Measurements from ENCODE around the gene LRFN2. TPM values are rescaled to one million over a fixed set of nuclear protein-coding genes. Genes with fewer than 3 reads are reported as not detected.

Gene LRFN2
- total and polyA plus RNA-seq, 2 donors from 2014 or later: not detected

DNA sequence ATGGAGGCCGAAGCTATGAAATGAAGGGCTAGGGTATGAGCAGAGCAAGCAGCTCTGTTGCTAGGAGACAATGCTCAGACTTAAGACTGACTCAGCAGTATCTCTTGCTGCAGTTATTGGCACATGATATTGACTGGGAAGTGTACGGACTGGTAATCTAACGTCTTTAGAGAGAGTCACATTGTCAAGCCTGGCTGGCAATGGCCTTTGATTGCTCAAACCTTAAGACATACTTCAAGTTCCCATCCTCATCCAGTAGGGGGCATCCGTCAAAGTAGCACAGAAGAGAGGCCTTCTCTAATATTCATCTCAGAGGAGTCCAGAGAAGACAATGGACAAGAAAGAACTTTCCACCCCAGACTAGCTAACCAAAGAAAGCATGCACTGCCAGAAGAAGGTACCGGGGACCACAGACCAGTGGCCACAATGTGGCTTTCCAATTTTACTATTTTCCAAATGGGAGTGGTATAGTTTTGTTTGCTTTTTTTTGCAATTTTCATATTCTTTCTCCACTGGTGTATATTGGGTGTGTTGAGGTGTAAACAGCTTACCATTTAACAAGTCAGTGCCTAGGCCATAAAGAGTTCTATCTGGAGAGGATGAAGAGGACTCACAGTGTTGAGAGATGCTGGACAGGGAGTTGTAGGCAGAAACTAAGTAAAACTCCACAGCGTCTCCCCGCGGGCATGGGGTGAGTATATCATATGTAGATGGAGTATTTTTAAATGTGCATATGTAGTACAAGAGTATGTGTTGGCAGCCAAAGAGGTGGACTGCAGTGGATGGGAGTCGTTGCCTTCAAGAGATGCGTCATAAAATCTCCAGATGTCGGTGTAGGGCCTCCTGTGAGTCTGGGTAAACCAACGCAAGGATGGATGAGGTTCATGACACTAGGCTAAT, 36.7 kb downstream of the LRFN2 start:
- no peaks in the 10 kb centered on the region for H3K36me3 ChIP-seq (ENCODE audit: control insufficient read depth in 2 of 3, insufficient read depth in 3 of 3, low read length in 3 of 3)
- intact Hi-C loops (cut with DNase I): no loop called here
- FAIRE-seq: no peak

DNA sequence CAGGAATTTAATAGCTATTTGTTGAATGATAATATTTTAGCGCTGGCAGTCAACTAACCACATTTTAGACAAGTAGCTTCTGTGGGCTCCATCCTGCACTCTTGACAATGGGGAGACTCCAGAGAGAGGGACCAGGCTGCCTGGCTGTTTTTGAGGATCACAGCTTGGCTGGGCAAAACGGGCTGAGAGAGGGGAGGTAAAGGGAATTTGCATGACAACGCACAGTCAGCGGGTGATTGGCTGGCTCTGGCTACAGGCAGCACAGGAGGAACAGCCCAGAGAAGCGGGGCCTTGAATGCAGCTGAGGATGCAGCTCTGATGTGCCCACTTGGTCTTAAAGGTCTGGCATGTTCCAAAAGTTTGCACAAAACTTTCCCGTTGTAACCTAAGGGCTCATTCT, 41.2 kb downstream of the LRFN2 start:
- TF ChIP-seq, protein P1, sequence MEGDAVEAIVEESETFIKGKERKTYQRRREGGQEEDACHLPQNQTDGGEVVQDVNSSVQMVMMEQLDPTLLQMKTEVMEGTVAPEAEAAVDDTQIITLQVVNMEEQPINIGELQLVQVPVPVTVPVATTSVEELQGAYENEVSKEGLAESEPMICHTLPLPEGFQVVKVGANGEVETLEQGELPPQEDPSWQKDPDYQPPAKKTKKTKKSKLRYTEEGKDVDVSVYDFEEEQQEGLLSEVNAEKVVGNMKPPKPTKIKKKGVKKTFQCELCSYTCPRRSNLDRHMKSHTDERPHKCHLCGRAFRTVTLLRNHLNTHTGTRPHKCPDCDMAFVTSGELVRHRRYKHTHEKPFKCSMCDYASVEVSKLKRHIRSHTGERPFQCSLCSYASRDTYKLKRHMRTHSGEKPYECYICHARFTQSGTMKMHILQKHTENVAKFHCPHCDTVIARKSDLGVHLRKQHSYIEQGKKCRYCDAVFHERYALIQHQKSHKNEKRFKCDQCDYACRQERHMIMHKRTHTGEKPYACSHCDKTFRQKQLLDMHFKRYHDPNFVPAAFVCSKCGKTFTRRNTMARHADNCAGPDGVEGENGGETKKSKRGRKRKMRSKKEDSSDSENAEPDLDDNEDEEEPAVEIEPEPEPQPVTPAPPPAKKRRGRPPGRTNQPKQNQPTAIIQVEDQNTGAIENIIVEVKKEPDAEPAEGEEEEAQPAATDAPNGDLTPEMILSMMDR (IDR thresholded peaks at IDR 0.05; ENCODE audit: borderline replicate concordance, extremely low read depth, insufficient read depth): no peak
- intact Hi-C loops (cut with DNase I): no loop called here
- FAIRE-seq: no peak
- DNase-seq: peak in 1 of 5 donors; percentile 31
- H3K9ac ChIP-seq (ENCODE audit: low read length in 3 of 3): no peak overlapping the region
- no peak overlapping the region for H3K27ac ChIP-seq (ENCODE audit: low read depth in 2 of 2, low read length in 2 of 2)
- H3K27me3 ChIP-seq (ENCODE audit: control insufficient read depth, insufficient read depth, low read length): no peaks in the 10 kb centered on the region
- H3K9me3 ChIP-seq (ENCODE audit: control insufficient read depth in 2 of 3, insufficient read depth in 1 of 3, low read length in 3 of 3): no peaks in the 10 kb centered on the region
- H3K4me3 ChIP-seq (ENCODE audit: low read length in 3 of 3): no peak overlapping the region
- no peaks in the 10 kb centered on the region for H3K4me1 ChIP-seq (ENCODE audit: control insufficient read depth in 2 of 3, insufficient read depth in 2 of 3, low read depth in 1 of 3, low read length in 3 of 3)
- H3K36me3 ChIP-seq (ENCODE audit: control insufficient read depth in 2 of 3, insufficient read depth in 3 of 3, low read length in 3 of 3): no peaks in the 10 kb centered on the region

More for the DNA sequence above, 36.7 kb downstream of the LRFN2 start:
- Histone ChIP-seq H3K9ac (ENCODE audit: low read length in 3 of 3) (no peak overlapping the region), H3K27ac (ENCODE audit: low read depth in 2 of 2, low read length in 2 of 2) (no peak overlapping the region), H3K9me3 (ENCODE audit: control insufficient read depth in 2 of 3, insufficient read depth in 1 of 3, low read length in 3 of 3) (no peaks in the 10 kb centered on the region), H3K4me1 (ENCODE audit: control insufficient read depth in 2 of 3, insufficient read depth in 2 of 3, low read depth in 1 of 3, low read length in 3 of 3) (peaks cover 0 to 6% (median 0%) of the 10 kb centered on the region in 3 donors), H3K4me3 (ENCODE audit: low read length in 3 of 3) (no peak overlapping the region), H3K27me3 (ENCODE audit: control insufficient read depth, insufficient read depth, low read length) (no peaks in the 10 kb centered on the region)
- peak in 2 of 5 donors; percentile 38 to 58 for DNase-seq
- TF ChIP-seq, protein P1 (IDR thresholded peaks at IDR 0.05; ENCODE audit: borderline replicate concordance, extremely low read depth, insufficient read depth): peak; percentile 25

DNA sequence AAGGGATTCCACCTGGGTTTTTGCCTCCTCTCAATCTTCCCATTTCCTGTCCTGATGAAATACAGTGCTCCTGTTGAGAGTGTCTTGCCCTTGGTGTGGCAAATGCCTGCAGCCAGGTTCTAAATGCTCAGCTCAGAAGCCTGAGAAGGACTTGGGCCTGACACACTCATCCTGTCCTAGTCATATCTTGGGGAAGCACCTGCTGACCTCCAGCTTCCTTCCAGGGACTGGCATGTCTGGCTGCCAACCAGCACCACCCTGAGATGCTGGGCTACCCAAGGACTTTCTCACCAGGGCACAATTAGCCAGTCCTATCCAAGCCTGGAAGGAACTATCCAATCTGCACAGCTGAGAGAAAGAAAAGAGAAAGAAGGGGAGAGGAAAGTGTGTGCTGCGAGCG, 43.4 kb downstream of the LRFN2 start:
- Histone ChIP-seq H3K4me1 (ENCODE audit: control insufficient read depth in 2 of 3, insufficient read depth in 2 of 3, low read depth in 1 of 3, low read length in 3 of 3) (no peaks in the 10 kb centered on the region), H3K9ac (ENCODE audit: low read length in 3 of 3) (no peak overlapping the region), H3K36me3 (ENCODE audit: control insufficient read depth in 2 of 3, insufficient read depth in 3 of 3, low read length in 3 of 3) (no peaks in the 10 kb centered on the region), H3K4me3 (ENCODE audit: low read length in 3 of 3) (no peak overlapping the region), H3K27ac (ENCODE audit: low read depth in 2 of 2, low read length in 2 of 2) (no peak overlapping the region), H3K9me3 (ENCODE audit: control insufficient read depth in 2 of 3, insufficient read depth in 1 of 3, low read length in 3 of 3) (no peaks in the 10 kb centered on the region), H3K27me3 (ENCODE audit: control insufficient read depth, insufficient read depth, low read length) (no peaks in the 10 kb centered on the region)
- FAIRE-seq (no peak), DNase-seq (peak in 1 of 5 donors; percentile 31)
- intact Hi-C loops (cut with DNase I): no loop called here
- TF ChIP-seq, protein P1 (IDR thresholded peaks at IDR 0.05; ENCODE audit: borderline replicate concordance, extremely low read depth, insufficient read depth): no peak

Measured in kidney (tissue), 14 donors.